IMR-90 (cell line): ENCODE data around the gene SH2D4B.
"Not testable (repeated sequence)": the region's sequence is repeated elsewhere in the genome, so short reads cannot be mapped to it uniquely, and the experiment has no call there.

Experiments
- MAFK ChIP-seq: IDR thresholded peaks from 2 replicates; pipeline ENCODE4 v1.6.1; 2012; ENCODE audit warnings: low read depth, low read length, improper control_type of control experiment
- POLR2A ChIP-seq: IDR thresholded peaks from 2 replicates; pipeline ENCODE4 v1.6.1; 2012; ENCODE audit warnings: mild to moderate bottlenecking, low read depth, low read length
- TF ChIP-seq, protein P1 (sequence below): conservative IDR thresholded peaks from 2 replicates; pipeline ENCODE4 v1.5.1; 2012; ENCODE audit warnings: mild to moderate bottlenecking, low read depth, low read length, improper control_type of control experiment
- TF ChIP-seq, protein P2 (sequence below): fragments of 150-350 bp; IDR thresholded peaks from 2 replicates; pipeline ENCODE4 v1.6.1; 2016; ENCODE audit warnings: low read depth, mild to moderate bottlenecking, low read length, moderate library complexity, borderline replicate concordance

DNA sequence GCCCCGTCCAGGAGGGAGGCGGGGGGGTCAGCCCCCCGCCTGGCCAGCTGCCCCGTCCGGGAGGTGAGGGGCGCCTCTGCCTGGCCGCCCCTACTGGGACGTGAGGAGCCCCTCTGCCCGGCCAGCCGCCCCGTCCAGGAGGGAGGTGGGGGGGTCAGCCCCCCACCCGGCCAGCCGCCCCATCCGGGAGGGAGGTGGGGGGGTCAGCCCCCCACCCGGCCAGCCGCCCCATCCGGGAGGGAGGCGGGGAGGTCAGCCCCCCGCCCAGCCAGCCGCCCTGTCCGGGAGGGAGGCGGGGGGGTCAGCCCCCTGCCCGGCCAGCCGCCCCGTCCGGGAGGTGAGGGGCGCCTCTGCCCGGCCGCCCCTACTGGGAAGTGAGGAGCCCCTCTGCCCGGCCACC, 3.1 kb upstream of the SH2D4B start:
- TF ChIP-seq, protein P1, sequence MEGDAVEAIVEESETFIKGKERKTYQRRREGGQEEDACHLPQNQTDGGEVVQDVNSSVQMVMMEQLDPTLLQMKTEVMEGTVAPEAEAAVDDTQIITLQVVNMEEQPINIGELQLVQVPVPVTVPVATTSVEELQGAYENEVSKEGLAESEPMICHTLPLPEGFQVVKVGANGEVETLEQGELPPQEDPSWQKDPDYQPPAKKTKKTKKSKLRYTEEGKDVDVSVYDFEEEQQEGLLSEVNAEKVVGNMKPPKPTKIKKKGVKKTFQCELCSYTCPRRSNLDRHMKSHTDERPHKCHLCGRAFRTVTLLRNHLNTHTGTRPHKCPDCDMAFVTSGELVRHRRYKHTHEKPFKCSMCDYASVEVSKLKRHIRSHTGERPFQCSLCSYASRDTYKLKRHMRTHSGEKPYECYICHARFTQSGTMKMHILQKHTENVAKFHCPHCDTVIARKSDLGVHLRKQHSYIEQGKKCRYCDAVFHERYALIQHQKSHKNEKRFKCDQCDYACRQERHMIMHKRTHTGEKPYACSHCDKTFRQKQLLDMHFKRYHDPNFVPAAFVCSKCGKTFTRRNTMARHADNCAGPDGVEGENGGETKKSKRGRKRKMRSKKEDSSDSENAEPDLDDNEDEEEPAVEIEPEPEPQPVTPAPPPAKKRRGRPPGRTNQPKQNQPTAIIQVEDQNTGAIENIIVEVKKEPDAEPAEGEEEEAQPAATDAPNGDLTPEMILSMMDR = not testable (repeated sequence)
- TF ChIP-seq POLR2A, MAFK: not testable (repeated sequence)
- TF ChIP-seq, protein P2, sequence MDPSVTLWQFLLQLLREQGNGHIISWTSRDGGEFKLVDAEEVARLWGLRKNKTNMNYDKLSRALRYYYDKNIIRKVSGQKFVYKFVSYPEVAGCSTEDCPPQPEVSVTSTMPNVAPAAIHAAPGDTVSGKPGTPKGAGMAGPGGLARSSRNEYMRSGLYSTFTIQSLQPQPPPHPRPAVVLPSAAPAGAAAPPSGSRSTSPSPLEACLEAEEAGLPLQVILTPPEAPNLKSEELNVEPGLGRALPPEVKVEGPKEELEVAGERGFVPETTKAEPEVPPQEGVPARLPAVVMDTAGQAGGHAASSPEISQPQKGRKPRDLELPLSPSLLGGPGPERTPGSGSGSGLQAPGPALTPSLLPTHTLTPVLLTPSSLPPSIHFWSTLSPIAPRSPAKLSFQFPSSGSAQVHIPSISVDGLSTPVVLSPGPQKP = not testable (repeated sequence)
